Kidney capillary endothelial cell (primary cell): ENCODE results near the gene UCK1.

Experiments used
- DNase-seq: peaks from one replicate; pipeline ENCODE4 v3.0.0-alpha.2; 2018; ENCODE audit warnings: low spot score

Gene UCK1

DNA sequence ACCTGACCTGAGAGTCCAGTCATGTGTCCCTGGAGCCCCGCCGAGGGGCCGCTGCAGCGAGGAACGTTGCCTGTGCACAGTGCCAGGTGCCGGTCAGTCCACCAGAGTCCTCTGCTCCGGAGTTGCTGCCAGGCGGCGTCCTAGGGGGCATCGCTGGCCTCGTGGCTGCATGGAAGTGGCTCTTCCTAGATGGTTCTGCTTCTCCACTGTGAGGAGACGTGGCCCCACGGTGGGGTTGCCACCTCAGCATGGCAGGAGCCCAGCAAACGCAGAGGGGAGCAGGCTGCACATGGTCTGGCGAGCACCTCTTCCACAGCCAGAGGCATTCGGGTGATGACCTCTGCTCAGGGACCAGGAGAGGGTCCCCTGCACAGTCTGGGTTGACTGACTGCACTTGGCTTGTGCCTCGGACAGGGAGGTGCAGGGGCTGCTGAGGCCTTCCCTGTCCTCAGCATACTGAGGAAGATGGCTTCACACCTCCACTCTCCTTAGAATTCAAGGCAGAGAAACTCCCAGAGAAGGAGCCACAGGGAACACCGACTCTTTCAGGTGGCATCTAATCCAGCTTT is 54.2 kb downstream of the UCK1 start:
- DNase-seq: no peak

DNA sequence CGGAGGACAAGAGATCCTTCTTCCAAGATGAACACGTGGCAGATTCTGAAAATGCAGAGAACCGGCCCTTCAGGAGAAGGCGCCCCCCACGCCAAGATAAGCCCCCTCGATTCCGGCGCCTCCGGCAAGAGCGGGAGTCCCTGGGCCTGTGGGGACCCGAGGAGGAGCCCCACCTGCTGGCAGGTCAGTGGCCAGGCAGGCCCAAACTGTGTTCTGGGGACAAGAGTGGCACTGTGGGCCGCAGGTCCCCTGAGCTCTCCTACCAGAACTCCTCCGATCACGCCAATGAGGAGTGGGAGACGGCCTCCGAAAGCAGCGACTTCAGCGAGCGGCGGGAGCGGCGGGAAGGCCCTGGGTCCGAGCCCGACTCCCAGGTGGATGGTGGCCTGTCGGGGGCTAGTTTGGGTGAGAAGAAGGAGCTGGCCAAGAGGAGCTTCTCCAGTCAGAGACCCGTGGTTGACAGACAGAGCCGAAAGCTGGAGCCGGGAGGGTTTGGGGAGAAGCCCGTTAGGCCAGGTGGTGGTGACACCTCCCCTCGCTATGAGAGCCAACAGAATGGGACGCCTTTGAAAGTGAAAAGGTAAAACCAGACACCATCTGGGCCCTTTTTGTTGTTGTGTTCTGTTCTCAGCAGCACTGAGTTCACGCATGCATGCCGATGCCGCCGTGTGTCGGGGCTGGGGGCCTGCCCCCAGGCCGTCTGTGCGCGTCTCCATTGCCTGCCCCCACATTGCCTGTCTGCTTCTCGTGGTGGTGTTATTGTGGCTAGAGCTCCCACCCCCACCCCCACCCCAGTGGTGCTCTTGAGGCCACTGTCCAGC is 54.9 kb downstream of the UCK1 start:
- DNase-seq: no peak

DNA sequence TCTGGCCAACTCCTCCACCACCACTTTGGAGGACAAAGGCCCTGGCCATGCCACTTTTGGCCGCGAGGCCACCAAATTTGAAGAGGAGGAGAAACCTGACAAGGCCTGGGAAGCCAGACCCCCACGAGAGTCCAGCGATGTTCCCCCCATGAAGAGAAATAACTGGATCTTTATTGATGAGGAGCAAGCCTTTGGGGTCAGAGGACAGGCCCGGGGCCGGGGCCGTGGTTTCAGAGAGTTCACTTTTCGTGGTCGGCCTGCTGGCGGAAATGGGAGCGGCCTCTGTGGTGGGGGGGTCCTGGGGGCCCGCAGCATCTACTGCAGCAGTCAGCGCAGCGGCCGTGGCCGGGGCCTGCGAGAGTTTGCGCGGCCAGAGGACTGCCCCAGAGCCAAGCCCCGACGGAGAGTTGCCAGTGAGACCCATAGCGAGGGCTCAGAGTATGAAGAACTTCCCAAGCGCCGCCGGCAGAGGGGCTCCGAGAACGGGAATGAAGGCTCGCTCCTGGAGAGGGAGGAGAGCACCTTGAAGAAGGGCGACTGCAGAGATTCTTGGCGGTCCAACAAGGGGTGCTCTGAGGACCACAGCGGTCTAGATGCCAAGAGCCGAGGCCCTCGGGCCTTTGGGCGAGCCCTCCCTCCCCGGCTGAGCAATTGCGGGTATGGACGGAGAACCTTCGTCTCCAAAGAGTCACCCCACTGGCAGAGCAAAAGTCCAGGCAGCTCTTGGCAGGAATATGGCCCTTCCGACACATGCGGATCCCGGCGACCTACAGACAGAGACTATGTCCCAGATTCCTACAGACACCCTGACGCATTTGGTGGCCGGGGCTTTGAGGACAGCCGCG is 55.7 kb downstream of the UCK1 start:
- no peak for DNase-seq

DNA sequence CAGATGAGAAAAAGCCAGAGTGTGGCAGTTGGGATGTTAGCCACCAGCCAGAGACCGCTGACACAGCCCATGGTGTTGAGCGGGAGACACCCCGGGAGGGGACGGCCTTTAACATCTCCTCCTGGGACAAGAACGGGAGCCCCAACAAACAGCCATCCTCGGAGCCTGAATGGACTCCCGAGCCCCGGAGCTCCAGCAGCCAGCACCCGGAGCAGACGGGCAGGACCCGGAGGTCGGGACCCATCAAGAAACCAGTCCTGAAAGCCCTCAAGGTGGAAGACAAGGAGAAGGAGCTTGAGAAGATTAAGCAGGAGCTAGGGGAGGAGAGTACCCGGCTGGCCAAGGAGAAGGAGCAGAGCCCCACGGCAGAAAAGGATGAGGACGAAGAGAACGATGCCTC is 56.4 kb downstream of the UCK1 start:
- no peak for DNase-seq

DNA sequence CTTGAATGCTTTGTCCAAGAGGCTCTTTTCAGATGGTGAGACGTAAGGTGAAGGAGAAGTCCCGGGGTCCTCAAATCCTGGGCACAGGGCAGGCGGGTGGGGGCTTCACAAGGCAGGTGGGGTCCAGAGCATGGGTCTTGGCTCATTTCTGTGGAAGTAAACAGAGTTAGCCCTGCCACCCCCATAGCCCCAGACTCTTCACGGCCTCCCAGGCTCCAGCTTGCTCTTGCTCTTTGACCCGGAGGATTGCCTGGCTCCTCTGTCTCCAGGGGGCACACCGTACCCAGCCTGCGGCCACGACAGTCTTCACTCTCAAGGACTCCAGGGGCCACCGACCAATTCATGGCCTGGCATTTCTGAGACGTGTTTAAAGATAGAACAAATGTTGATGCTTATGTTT is 57.2 kb downstream of the UCK1 start:
- no peak for DNase-seq
